ENCODE data around the gene HS6ST1.
"Not testable (repeated sequence)": the region's sequence is repeated elsewhere in the genome, so short reads cannot be mapped to it uniquely, and the experiment has no call there.

- not testable (repeated sequence) for TF ChIP-seq CTCF, POLR2A (IDR thresholded peaks at IDR 0.05)
Measured at GRCh38 chr2:128267197-128267596, 51.5 kb downstream of the HS6ST1 start.

Measured in adrenal gland (tissue), 5 donors.